HEK293 (cell line): Measurements from ENCODE around the gene PGPEP1.

Experiments
- CTCF ChIP-seq: fragments of 450-650 bp; formaldehyde crosslinking; IDR thresholded peaks from 2 replicates; pipeline ENCODE4 v1.5.1; 2016; ENCODE audit warnings: missing biosample characterization, missing genetic modification characterization
- MZF1 ChIP-seq: fragments of 450-650 bp; formaldehyde crosslinking; IDR thresholded peaks from 2 replicates; pipeline ENCODE4 v1.5.1; 2017; ENCODE audit warnings: missing biosample characterization, missing genetic modification characterization, borderline replicate concordance
- SALL2 ChIP-seq: fragments of 450-650 bp; formaldehyde crosslinking; IDR thresholded peaks from 2 replicates; pipeline ENCODE4 v1.5.0; 2017; ENCODE audit warnings: missing biosample characterization, mild to moderate bottlenecking, missing genetic modification characterization, borderline replicate concordance
- ZNF114 ChIP-seq: fragments of 450-650 bp; formaldehyde crosslinking; IDR thresholded peaks from 2 replicates; pipeline ENCODE4 v1.5.0; 2017; ENCODE audit warnings: missing biosample characterization, missing genetic modification characterization
- ZNF121 ChIP-seq: fragments of 450-650 bp; formaldehyde crosslinking; IDR thresholded peaks from 2 replicates; pipeline ENCODE4 v1.5.1; 2016; ENCODE audit warnings: missing biosample characterization, missing genetic modification characterization

GRCh38 chr19:18415178-18415867 is 74.9 kb downstream of the PGPEP1 start:
- TF ChIP-seq CTCF (tag by site-specific recombination) (no peak), ZNF114 (tag by site-specific recombination) (no peak), MZF1 (tag by site-specific recombination) (no peak), ZNF121 (tag by site-specific recombination) (no peak), SALL2 (no peak)
